ENCODE data around the gene SEMA5B.

DNA sequence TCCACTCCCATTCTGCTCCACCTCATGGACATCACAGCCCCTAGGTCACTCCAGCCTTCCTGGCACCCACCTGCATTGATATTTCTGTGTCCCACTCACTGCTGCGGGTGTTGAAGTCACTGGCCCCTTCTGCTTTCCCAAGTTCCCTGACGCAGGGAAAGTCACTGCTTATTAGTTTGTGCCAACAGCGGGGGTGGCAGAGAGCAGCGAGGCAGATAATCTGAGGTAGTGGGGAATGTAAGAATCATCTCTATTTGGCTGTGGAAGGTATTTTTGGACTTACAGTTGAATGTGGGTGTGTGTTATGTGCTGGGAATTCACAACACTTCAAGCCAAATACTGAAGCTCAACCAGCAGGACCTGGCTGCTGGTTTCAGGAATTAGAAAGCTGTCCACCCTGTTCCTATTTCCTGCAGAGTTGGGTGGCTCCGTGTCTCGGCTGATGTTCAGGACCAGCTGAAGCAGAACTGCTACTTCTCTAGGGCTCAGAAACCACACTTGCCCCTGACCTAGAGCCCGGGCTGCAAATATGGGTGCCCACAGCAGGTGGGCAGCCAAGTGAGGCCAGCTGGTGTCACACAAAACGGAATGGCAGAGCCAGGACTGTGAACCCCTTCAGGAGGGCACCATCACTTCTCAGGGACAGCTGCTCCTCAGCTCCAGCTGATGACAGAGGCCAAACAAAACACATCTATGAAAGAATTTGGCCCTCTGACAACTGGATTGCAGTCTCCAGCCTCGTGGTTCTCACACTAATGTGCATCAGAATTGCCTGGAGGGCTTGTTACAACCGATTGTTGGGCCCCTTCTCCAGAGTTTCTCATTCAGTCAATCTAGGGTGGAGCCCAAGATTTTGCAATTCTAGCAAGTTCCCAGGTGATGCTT, 57.7 kb downstream of the SEMA5B start:
- TF ChIP-seq, protein P1, sequence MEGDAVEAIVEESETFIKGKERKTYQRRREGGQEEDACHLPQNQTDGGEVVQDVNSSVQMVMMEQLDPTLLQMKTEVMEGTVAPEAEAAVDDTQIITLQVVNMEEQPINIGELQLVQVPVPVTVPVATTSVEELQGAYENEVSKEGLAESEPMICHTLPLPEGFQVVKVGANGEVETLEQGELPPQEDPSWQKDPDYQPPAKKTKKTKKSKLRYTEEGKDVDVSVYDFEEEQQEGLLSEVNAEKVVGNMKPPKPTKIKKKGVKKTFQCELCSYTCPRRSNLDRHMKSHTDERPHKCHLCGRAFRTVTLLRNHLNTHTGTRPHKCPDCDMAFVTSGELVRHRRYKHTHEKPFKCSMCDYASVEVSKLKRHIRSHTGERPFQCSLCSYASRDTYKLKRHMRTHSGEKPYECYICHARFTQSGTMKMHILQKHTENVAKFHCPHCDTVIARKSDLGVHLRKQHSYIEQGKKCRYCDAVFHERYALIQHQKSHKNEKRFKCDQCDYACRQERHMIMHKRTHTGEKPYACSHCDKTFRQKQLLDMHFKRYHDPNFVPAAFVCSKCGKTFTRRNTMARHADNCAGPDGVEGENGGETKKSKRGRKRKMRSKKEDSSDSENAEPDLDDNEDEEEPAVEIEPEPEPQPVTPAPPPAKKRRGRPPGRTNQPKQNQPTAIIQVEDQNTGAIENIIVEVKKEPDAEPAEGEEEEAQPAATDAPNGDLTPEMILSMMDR (IDR thresholded peaks at IDR 0.05), result no peak
- TF ChIP-seq EZH2 (IDR thresholded peaks at IDR 0.05; ENCODE audit: borderline replicate concordance, insufficient read depth, low read depth, low read length, poor library complexity, severe bottlenecking), result no peak
